Cerebellar cortex (tissue), 1 donor: ENCODE results near the gene IFI6.

Experiments
- DNase-seq: peaks from one replicate; pipeline ENCODE4 v3.0.0-alpha.2; 2015; ENCODE audit warnings: low spot score

IFI6 gene

GRCh38 chr1:27672750-27673112 lies 739 bp upstream of the IFI6 start:
- no peak for DNase-seq

- DNase-seq = no peak
Observed at GRCh38 chr1:27669876-27670275, 2.1 kb downstream of the IFI6 start.

GRCh38 chr1:27668808-27669723 lies 2.9 kb downstream of the IFI6 start:
- peak; percentile 75 for DNase-seq

GRCh38 chr1:27668121-27668807 lies 3.7 kb downstream of the IFI6 start:
- DNase-seq = no peak

- no peak for DNase-seq
Observed at GRCh38 chr1:27666791-27667254, 5.2 kb downstream of the IFI6 start.

- DNase-seq = no peak
Observed at GRCh38 chr1:27666294-27666693, 5.7 kb downstream of the IFI6 start.

- no peak for DNase-seq
Observed at GRCh38 chr1:27665016-27665651, 6.9 kb downstream of the IFI6 start.

GRCh38 chr1:27664291-27664690 lies 7.7 kb downstream of the IFI6 start:
- DNase-seq = no peak

GRCh38 chr1:27662707-27663393 lies 9.1 kb downstream of the IFI6 start:
- peak; percentile 90 for DNase-seq

- DNase-seq = no peak
Observed at GRCh38 chr1:27662261-27662660, 9.7 kb downstream of the IFI6 start.

- no peak for DNase-seq
Observed at GRCh38 chr1:27661412-27662075, 10.4 kb downstream of the IFI6 start.

GRCh38 chr1:27660300-27660835 lies 11.6 kb downstream of the IFI6 start:
- no peak for DNase-seq

GRCh38 chr1:27659497-27660299 lies 12.3 kb downstream of the IFI6 start:
- peak; percentile 78 for DNase-seq

- peak; percentile 45 for DNase-seq
Observed at GRCh38 chr1:27658951-27659496, 13.0 kb downstream of the IFI6 start.

GRCh38 chr1:27656157-27656893 lies 15.7 kb downstream of the IFI6 start:
- peak; percentile 44 for DNase-seq

GRCh38 chr1:27655151-27655937 lies 16.6 kb downstream of the IFI6 start:
- no peak for DNase-seq

GRCh38 chr1:27652111-27652864 lies 19.7 kb downstream of the IFI6 start:
- no peak for DNase-seq
